Stimulated activated CD4-positive, alpha-beta T cell treated with anti-CD3 and anti-CD28 coated beads, Interleukin-12 subunit alpha, Interleukin-12 subunit beta, amount 100 ng/mL, for 48 hours (primary cell): ENCODE data around the gene MAP3K20.
"Not testable (repeated sequence)": the region's sequence is repeated elsewhere in the genome, so short reads cannot be mapped to it uniquely, and the experiment has no call there.

Source experiments
- DNase-seq, 3 donors: peaks; one replicate each; pipeline ENCODE4 v3.0.0-alpha.2; 2020; ENCODE audit warnings: low read depth in 2 of 3, low spot score in 1 of 3

Gene MAP3K20

DNA sequence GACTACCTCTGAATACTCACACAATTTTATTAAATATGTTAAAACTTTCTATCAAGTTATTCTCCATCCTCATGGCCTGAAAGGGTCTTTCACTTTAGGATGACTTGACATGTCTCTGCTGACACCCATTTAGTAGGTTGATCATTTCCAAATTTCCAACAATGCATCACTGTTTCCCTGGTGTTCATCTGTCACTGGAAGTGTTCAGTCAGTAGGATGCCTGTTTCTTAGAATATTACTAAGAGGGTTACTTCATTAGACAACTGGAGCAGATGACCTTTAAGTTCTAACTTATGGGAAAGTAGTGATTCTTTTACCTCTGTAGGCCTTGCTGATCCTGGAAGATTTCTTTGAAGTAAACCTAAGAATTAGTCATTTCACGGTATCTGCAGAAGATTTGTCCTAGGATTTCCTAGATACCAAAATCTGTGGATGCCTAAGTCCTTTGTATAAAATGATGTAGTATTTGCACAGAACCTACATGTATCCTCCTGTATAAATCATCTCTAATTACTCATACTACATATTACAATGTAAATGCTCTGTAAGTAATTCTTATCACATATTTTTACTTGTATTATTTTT is 77.7 kb downstream of the MAP3K20 start:
- no peak for DNase-seq

DNA sequence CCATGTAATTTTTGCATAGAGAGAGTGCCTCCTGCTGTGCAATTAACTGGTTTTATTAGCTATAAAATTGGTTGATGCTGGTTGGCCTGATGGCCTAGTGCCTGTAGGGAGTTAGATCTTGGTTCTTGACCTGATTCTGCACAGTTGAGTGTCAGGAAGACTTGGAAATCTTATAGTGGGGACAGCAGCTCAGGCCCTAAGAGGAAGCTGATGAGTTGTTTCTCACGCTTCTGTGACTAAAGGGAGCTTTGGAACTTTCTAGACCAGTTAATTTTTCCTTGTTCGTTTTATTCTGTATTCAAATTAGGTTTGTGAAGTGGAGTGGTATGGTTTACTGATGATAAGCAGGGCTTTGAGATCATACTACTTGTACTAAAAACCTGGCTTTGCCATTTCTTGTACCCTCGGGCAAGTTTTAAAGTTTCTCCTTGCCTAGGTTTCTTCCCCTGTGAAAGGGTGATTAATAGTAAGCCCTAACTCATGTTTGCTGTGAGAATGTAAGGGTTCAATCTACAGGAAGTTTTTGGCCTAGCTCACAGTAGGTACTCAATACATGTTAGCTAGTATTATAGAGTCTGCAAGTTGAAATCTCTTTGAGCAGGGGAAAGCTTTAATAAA is 82.1 kb downstream of the MAP3K20 start:
- DNase-seq = no peak

- DNase-seq = no peak
Observed at GRCh38 chr2:173159791-173160463, 84.3 kb downstream of the MAP3K20 start.

GRCh38 chr2:173160618-173161017 is 85.0 kb downstream of the MAP3K20 start:
- DNase-seq = no peak

- no peak for DNase-seq
Observed at GRCh38 chr2:173161040-173161439, 85.4 kb downstream of the MAP3K20 start.

DNA sequence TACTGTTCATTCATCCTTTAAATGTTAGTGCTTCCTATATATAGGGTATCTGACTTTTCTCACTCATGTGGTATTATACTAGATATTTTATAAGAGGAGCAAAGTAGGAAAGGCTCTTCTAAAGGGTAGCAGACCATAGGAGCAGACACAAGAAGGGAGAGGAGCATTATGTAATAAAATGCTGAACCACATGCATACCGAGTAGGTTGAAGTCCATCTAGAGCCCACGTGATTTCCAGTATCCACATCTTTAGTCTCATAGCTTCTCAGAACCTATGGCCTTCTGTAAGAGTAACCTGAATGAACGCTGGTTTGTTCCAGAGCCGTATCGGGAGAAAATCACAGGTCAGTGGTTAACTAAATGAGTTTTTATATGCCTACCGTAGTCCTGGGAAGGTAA is 85.9 kb downstream of the MAP3K20 start:
- no peak for DNase-seq

GRCh38 chr2:173163357-173163756 is 87.7 kb downstream of the MAP3K20 start:
- not testable (repeated sequence) for DNase-seq

GRCh38 chr2:173164396-173164795 is 88.8 kb downstream of the MAP3K20 start:
- DNase-seq = no peak

DNA sequence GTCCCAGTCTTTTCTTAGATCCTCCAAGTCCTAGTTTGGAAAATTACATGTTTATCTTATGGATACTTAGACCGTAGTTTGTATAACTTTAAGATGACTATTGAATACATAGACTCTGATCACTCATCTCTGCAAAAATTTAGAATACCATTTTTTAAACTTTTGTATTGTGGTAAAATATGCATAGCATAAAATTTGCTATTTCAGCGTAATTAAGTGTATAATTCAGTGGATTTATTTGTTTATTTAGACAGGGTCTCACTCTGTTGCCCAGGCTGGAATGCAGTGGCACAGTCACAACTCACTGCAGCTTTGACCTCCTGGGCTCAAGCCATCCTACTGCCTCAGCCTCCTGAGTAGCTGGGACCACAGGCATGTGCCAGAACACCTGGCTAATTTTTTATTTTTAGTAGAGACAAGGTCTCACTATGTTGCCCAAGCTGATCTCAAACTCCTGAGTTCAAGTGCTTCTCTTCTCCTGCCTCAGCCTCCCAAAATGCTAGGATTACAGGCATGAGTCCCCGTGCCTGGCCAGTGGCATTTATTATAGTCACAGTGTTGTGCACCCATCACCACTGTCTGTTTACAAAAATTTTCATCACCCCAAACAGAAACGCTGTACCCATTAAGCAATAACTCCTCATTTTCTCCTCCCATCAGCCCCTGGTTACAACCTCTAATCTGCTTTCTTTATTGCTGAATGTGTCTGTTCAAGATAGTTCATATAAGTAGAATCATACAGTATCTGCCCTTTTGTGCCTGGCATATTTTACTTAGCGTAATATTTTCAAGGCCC is 90.0 kb downstream of the MAP3K20 start:
- no peak for DNase-seq

GRCh38 chr2:173171321-173171720 is 95.7 kb downstream of the MAP3K20 start:
- DNase-seq = no peak

DNA sequence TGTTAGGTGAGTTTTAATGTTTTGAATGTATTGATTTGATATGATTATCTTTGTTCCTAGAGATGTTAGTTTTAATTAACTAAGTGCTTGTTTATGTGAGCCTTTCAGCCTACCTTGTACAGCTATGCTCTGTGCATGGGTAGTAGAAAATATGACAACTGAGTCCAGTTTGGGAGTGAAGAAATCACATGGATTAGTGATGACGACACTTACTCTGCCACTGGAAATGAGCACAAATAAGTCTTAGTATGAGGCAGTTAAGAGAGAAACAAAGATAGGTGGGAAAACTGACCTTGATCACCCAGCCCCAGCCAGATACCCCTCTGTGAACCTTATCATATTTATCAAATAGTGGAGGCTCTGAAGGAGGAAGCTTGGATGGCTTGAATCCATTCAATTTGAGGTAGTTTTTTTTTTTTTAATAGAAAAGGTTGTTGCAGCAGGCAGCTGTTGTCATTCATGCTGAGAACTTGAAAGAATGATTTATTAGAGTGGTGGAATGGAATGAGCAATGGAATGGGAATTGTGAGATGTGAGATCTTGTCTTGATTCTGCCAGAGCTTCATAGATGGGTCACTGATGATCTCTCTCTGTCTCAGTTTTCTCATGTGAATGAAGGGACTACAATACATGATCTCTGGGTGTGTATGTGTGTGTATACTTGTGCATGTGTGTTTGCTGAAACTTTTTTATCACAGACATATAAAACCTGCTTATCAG is 96.4 kb downstream of the MAP3K20 start:
- no peak for DNase-seq

GRCh38 chr2:173174339-173174738 is 98.7 kb downstream of the MAP3K20 start:
- not testable (repeated sequence) for DNase-seq

DNA sequence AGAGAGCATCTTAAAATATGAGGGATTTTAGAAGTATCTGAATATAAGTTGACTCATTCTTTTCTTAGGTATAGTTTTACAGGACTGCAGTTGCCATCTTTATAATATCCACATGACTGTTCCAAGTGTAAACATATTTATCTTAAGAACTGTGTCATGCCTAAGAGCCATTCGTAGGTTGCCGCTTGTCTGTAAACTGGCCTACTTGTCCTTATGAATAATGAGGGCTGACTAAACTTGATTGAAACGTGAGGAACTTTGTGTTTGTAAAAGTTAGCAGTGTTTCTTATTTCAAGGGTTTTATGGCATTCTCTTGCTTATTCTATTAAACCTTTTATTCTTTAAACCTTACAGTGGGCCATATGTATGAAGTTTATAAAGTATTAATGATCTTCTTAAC is 99.6 kb downstream of the MAP3K20 start:
- no peak for DNase-seq

- no peak for DNase-seq
Observed at GRCh38 chr2:173181982-173182381, 106.3 kb downstream of the MAP3K20 start.

GRCh38 chr2:173184031-173185004 is 108.7 kb downstream of the MAP3K20 start:
- DNase-seq = no peak

DNA sequence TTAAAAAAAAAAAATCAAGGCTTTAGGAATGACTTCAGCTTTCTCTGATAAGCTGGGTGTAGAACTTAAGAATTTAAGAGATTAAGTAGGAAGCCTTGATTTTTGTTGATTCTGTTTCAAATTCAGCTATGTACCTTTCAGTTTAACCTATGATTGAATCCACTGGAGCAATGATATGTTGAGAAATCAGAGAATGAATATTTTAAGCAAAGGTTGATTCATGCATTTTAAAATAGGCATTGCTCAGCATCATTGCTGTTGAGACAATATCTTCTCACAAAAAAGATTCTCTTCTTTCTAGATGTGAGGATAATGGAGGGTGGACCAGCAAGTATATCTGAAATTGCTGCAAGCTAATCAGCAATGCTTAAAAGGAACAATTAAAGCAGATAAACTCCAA is 109.8 kb downstream of the MAP3K20 start:
- DNase-seq = no peak

GRCh38 chr2:173187941-173188788 is 112.5 kb downstream of the MAP3K20 start:
- DNase-seq = no peak

DNA sequence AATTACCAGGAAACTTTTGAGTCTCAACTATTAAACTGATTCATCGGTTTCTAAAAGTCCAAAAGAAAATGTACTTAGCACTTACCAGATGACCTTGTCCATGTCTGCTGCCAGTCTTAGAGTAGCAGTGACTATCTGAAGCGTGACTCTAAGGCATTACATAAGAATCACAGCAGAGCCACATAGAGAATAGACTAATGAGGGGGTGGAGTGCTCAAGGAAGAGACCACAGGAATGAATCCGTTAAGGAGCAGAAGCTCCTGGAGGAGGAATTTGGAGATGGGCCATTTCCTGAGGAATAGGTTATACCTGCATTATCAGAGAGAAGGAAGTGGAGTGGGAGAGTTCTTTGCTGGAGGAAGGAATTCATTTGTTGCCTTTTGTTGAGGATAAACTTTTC is 116.0 kb downstream of the MAP3K20 start:
- DNase-seq = no peak

DNA sequence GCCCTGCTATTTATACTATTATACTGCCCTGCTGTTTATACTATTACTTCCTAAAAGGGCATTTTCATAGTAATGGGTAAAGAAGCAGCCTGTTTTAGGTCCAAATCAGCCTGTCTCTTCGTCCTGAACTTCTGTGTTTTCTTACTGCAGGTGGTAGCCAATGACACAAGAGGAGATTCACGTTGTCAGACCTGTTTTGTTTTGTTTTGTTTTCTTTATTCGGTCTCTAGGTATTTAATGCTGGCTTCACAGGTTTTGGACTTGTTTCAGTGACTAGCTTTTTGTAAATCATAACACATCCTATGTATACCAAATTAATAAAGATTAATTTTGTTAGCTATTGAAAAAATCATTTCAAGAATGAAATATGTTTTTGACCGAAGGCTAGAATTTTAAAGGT is 116.4 kb downstream of the MAP3K20 start:
- no peak for DNase-seq
